ENCODE measurements around the gene TXNRD2.
A peak's percentile ranks its signal among the peaks of the same experiment; 100 is the strongest.

The TXNRD2 gene

DNA sequence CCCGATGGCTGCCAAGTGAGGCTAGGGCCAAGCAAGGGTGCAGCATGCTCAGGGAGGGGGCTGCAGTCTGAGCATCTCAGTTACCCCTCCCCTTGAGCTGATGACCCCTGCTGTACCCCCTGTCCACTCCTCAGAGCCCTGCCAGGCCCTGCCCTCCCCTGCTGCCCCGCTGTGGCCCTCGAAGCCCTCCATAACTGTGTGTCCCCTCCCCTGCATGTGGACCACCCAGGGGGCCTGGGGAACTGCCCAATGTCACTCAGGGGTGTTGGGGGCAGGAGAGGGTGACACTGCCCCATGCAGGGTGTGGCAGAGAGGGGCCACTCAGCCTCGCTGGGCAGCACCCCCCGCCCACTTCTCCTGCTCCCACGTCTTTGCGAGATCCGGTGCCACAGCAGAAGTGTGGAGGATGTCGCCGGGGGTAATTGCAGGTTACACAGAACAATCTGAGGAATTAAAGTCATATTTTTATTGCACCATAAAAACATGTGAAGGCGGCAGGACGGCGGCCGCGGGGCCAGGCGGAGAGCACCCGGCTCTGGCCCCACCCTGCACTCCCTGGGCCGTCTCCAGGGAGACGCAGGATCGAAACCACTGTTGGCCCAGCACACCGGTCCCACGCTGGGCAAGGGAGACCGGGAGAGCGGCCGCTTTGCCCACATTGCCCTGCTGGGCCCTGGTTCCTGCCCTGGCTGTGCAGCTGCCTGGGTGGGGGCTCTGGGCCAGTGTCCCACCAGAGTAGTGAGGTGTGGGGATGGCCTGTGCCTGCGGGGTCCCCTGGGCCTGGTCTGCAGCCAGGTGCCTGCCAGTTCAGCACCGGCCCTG is 68.3 kb downstream of the TXNRD2 start:
- no peak for DNase-seq

DNA sequence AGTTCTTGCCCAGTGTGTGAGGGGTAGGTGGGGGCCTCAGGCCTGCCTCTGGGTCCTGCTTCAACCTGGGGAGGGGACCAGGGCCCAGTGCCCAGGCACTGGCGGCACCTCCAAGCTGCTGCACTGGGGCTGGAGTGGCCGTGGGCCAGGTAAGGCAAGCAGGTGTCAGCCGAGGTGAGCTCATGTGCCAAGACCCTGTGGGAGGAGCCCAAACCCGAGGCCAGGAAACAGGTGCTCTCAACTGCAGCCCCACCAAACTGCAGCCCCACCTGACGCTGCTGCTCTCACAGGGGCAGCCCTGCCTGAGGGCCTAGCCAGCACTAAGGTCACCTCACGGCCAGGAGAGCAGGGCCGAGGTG is 68.9 kb downstream of the TXNRD2 start:
- no peak for DNase-seq

DNA sequence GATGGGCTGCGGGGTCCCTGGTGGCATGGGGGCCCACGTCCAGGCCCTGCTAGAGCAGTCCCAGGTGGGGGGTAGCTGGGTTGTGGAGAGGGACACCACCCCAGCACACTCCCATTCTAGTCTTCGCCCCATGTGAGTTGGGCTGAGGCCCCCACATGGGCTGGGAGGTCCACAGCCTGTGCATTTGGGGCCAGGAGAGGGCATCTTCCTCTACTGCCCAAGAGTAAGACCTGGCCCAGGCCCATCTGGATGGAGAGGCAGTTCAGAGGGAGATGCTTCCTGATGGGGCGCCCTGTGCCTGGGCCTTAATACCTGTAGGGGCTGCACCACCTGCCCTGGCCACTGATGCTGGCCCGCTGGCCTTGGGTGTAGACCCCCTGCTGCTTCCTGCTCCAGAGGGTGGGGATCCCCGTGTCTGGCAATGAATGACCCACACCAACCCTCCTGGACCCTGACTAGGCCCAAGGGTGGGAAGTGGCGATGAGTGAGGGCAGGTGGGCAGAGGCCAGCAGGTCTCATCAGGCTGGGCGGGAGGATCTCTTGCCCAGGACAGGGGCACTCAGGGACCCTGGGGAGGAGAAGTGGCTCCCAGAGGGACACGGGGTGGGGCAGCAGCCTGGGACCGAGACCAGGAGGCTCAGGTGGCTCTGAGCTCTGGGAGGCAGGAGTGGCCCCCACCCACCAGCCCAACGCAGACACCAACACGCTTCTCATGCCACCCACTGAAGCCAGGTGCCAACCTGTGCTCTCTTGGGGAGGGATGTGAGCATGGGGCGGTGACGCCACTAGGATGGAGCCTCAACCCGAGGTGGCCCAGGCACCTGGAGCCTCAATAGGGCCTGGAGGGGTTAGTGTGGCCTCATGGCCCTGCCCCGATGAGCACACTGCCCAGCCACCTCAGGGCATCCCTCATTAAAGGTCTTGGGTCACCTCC is 69.5 kb downstream of the TXNRD2 start:
- DNase-seq, result no peak

DNA sequence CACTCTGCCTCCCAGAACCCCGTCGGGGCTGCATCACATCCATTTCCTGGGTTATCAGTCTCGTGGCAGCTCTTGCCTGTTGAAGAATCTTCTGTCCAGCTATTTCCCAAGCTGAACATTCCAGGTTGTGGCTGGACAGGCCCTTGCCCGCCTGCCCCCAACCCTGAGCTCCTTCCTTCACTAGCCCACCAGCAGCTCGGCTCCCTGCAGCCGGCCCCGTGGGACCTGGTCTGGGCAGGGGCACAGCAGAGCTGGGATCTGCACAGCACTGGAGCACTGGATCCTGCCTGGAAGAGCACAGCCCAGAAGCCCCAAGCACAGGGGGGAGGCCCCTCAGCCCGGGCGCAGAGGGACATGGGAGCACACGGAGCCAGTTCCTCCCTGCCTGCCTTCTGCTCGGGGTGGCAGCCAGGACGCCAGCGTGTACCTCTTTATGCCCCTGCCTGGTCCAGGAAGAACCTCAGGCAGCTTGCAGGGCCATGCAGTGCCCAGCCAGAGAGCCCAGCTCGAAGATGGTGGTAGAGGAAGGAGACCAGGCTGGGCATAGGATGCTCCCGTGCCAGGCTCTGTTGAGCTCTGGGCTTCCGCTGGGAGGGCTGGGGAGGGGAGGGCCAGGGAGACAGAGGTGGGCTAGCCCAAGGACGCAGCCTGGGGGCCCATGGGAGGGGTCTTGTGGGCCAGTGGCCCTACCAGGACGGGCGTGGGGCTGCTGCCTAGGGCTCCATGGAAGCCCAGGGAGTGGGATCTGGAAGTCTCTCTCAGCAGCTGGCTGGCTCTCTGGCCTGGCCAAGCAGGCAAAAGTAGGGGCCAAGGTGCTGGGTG is 70.4 kb downstream of the TXNRD2 start:
- no peak for DNase-seq

DNA sequence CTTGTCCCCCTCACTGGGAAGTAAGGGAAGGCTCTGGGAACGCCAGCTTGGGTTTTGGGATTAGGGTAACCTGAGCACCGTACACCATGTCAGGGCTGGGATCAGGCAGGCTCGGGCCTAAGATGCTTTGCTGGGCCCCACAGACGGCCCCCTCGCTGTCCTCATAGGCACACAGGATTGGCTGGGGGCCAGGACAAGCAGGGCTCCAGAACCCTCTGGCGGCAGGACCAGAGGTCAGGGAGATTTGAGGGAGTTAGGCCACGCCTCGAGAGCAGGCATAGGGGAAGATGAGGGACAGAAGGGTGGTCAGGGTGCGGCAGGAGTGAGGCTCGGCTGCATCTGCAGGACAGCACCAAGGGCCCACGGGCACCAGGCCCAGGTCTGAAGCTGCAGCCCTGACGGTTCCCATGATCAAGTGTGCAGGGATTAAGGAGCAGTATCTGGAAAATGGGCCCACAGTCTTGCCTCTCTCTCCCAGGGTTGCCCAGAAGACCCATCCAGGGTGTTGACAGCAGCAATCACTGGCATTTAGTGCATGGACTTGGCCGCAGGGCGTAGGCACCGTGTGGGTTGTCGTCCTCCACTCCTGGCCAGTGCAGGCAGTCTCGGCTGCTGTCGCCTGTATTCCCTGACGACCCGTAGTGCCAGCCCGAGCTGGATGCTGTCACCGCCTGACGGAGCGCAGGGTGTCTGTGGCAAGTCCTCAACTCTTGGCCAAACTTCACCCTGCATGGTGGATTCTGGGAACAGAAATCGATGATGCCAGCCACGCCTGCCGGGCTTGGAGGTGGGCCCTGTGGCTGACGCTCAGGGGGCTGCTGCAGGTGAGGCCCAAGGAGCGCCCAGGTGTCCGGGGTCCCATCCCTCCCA is 71.2 kb downstream of the TXNRD2 start:
- no peak for DNase-seq

DNA sequence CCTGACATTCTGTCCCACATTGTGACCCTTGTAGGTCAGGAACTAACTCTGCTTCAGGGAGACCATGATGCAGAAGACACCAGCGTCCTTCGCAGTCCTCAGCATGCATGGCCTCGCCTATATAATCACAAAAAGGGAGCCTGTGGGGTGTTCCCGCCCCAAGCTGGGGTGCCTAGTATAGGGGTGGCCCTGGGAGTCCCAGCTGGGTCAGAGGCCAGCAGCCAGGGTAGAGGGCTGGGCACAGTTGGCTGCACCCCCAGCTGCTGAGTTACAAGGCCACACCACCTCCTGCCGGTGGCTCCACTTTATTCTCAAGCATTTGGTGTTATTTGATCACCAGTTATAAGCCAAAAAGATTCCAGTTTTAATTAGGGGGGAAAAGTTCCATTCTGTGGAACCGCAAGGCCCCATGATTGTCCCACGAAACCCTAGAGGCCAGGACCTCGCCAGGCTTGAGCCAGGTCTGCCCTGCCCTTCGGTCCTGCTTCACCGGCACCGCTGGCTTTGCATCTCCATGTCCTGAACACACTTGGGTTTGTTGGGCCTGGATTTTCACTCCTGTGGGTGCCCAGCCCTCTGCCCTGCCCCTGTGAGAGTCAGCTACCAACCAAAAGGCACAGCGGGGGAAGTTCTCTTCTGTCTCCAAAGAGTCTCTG is 72.0 kb downstream of the TXNRD2 start:
- no peak for DNase-seq

DNA sequence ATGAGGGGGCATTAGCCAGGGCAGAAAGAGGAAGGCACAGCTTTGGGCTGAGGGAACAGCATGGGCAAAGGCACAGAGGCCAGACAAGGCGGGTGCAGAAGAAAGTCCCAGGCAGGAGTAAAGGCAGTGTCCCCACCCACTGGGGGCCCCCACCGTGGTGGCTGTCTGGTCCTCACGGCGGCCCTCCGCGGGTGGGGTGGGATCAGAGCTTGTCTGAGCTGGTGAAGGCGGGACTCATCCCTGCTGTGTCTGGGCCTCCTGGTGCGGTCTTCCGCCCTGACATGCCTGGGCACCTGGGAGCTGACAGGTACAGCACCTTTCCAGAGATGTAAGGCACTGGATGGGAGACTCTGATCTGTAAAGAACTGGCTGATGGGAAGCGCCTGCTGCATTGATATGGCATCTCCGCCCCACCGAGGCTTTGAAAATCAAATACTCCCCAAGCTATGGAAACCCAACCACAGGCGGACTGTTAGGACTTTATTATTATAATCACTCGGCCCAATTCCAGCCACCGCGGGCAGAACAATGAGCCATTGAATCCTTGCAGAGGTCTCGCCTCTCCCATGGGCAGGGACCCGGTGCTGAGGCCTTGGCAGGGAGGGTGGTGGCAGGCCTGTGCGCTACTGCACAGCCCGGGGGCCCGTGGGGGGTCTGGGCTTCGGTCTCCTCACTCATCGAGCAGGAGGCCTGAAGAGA is 72.7 kb downstream of the TXNRD2 start:
- DNase-seq, result no peak

DNA sequence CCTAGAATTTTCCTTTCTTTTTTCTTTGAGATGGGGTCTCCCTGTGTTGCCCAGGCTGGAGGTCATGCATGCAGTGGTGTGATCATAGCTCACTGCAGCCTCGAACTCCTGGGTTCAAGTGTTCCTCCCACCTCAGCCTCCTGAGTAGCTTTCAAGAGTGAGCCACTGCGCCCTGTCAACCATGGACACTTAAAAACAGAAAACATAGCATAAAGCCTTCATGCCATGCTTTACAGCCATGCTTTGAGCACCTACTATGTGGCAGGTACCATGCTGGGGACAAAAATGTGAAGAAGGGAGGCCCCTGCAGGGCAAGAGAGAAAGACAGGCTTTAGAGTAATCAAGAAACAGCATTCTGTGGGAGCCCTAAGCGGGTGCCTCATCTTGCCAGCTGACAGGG is 73.3 kb downstream of the TXNRD2 start:
- DNase-seq, result no peak

DNA sequence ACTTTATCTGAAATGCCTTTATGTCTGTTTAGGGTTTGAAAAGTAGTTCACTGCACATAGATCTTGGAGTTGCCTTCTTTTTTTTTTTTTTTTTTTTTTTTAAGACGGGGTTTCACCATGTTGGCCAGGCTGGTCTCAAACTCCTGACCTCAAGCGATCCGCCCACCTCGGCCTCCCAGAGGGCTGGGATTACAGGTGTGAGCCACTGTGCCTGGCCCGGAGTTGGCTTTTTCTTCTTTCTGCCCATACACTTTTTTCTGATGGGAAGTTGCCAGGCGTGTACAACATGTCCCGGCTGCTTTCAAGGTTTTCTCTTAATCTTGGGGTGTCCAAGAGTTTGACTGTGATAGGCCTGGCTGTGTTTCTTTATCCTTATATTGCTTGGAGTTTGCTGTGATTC is 74.0 kb downstream of the TXNRD2 start:
- no peak for DNase-seq

DNA sequence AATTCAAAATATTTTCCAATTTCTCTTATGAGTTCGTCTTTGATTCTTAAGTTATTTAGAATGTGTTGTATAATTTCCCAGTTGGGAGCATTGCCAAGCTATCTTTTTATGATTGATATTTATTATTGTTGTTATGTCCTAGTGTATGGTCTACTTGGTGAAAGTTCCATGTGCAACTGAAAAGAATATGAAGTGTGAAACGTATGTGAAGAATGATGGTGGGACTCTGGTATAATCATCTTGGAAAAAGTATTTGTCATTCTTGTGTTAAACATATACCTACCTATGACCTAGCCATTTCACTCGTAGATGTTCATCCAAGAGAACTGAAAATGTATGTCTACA is 75.0 kb downstream of the TXNRD2 start:
- DNase-seq, result no peak

DNA sequence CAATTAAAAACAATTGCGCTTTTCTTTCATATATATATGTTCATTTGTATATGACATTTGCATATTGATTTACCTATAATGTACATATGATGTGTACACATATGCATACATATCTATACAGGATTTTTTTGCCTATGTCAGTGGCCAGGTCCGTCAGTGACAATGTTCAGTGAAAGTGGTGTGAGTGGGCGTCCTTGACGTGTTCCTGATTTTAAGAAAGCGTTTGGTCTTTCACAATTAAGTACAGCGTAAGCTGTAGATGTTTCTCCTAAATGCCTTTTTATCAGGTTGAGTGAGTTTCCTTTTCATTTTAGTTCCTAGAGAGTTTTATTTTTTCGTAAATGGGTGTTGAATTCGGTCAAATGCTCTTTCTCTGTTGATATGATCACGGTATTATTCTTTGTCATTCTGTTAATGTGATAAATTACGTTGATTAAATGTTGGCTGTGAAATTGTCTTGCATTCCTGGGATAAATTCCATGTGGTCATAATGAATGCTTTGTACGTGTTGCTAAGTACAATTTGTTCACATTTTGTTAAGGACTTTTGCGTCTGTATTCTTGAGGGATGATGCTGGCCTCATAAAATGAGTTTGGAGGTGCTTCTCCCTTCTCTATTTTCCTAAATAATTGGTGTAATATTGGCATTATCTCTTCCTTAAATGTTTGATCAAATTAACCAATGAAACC is 76.3 kb downstream of the TXNRD2 start:
- no peak for DNase-seq

DNA sequence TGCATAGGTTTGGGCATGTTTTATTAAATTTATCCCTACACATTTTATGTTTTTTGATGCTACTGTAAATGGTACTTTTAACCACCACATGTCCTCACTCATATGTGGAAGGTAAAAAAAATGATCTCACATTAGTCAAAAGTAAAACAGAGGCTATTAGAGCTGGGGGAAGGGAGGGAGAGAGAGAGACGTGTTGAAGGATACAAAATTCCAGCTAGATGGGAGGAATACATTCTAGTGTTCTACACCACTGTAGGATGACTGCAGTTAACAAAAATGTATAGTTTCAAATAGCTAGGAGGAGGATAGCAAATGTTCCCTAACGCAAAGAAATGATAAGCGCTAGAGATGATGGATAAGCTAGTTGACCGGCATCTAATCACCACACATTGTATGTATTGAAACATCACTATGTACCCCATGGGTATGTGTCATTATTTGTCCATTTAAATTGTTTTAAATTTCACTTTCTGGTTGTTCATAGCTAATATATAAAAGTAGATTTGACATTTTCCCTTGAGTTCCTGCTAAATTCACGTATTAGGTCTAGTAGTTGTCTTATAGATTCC is 77.0 kb downstream of the TXNRD2 start:
- no peak for DNase-seq

DNA sequence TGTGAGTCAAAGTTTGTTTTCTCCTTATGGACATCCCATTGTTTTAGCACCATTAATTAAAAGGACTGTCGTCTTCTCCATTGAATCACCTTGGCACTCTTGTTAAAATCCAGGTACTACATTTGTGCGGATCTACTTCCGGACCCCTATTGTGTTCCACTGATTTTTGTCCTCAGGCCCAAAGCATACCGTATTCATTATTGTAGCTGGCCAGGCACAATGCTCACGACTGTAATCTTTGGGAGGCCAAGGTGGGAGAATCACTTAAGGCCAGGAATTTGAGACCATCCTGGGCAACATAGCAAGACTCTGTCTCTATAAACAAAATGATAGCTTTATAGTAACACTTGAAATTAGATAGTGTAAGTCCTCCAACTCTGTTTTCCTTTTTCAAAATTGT is 78.0 kb downstream of the TXNRD2 start:
- no peak for DNase-seq

DNA sequence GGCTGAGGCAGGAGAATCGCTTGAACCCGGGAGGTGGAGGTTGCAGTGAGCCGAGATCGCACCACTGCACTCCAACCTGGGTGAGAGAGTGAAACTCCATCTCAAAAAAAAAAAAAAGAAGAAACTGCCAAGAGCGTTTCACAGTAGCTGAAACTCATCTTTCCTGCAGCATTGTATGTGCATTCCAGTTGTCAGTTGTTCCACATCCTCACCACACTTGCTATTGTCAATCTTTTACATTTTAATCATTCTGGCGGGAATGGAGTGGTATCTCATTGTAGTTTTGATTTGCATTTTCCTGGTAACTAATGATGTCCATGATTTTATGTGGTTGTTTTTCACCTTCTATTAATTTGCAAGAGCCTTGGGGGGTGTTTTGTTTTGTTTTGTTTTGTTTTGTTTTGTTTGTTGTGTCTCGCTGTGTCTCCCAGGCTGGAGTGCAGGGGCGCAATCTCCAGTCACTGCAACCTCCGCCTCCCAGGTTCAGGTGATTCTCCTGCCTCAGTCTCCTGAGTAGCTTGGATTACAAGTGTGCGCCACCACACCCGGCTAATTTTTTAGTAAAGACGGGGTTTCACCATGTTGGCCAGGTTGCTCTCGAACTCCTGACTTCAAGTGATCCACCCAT is 78.9 kb downstream of the TXNRD2 start:
- no peak for DNase-seq

DNA sequence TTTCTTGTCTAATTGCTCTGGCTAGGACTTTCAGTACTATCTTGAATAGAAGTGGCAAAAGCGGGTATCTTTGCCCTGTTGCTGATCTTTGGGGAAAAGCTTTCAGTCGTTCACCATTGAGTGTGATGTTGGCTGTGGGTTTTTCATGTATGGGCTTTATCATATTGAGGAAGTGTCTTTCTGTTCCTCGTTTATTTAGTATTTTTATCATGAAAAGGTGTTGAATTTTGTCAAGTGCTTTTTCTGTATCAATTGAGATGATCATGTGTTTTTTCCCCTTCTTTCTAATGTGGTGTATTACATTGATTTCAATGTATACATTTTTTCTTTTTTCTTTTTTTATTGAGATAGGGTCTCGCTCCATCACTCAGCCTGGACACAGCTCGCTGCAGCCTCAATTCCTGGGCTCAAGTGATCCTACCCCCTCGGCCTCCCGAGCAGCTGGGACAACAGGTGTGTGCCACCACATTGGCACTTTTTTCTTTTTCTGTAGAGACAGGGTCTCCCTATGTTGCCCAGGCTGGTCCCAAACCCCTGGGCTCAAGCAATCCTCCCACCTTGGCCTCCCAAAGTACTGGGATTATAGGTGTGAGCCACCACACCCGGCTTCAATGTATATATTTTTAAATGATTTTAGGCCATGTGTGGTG is 81.6 kb downstream of the TXNRD2 start:
- DNase-seq, result no peak

DNA sequence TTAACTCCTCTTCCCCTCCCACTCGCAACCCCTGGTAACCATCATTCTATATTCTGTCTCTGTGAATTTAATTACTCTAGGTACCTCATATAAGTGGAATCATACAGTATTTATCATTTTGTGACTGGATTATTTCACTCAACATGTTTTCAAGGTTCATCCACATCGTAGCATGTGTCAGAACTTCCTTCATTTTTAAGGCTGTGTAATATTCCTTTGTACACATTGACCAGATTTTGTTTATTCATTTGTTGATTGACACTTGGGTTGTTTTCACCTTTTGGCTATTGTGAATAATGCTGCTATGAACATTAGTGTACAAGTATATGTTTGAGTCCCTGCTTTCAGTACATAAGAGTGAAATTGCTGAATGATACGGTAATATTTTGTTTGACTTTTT is 84.2 kb downstream of the TXNRD2 start:
- no peak for DNase-seq

DNA sequence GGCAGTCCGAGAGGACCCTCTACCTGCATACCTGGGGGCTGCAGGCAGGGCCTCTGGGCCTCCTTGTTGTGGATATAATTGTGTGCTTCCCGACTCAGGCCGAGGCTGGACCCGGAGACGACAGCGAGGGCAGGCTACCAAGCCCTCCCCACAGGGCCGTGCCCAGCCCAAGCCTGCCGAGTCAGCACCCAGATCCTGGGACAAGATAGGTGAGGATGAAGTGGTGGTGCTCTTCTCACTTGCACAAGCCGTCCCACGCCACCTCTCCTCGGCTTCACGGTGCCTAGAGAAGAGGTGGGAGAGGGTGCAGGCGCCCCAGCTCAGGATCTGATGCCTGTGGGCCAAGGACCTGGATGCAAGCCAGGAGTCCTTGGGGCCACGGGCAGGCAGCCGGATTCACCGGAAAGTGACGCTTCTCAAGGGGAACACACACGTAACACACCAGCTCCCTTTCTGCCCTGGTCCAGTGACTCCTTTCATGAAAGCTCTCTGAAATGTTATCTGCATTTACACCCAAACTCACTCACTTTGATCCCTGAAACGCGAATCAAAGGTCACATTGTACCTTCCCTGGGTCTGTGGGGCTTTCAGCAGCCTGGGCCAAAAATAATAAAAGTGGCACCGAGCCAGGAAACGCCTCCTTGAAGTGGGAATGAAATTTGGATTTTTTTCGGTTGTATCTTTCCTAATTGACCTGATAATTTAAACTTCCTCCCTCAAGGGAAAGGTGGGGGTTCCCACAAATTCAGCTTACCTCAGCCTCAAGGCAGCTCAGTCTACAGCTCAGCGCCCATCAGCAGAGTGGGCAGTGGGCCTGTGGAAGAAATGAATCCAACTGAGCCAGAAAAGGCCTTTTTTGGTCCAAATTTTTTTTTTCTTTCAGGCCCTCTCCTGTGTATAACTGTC is 85.9 kb downstream of the TXNRD2 start:
- DNase-seq, result peak; percentile 34
